KMS-11 (cell line): ENCODE data around the gene BRINP2.

ENCODE experiments used
- H2AFZ ChIP-seq: fragments of 200-600 bp; sonication (generic); 2 replicates; pipeline ENCODE4 v1.6.1; 2016; ENCODE audit warnings: antibody characterized with exemption, mixed run types, low read depth
- H3K27ac ChIP-seq: fragments of 200-600 bp; sonication (generic); 2 replicates; pipeline ENCODE4 v1.6.1; 2016; ENCODE audit warnings: mild to moderate bottlenecking, mixed run types
- H3K27me3 ChIP-seq: fragments of 200-600 bp; sonication (generic); 2 replicates; pipeline ENCODE4 v1.6.1; 2017; ENCODE audit warnings: mild to moderate bottlenecking, low read depth, mixed run types, moderate library complexity; ENCODE audit not compliant: insufficient read depth
- H3K36me3 ChIP-seq: fragments of 200-600 bp; sonication (generic); 2 replicates; pipeline ENCODE4 v1.6.1; 2017; ENCODE audit warnings: mild to moderate bottlenecking, mixed run types; ENCODE audit not compliant: insufficient read depth
- H3K4me1 ChIP-seq: fragments of 200-600 bp; sonication (generic); 2 replicates; pipeline ENCODE4 v1.6.1; 2016; ENCODE audit warnings: mild to moderate bottlenecking, low read depth, mixed run types; ENCODE audit not compliant: poor library complexity, severe bottlenecking
- H3K4me2 ChIP-seq: fragments of 200-600 bp; sonication (generic); 2 replicates; pipeline ENCODE4 v1.7.0; 2016; ENCODE audit warnings: mild to moderate bottlenecking, mixed run types
- H3K4me3 ChIP-seq: fragments of 200-600 bp; sonication (generic); IDR thresholded peaks from 2 replicates; pipeline ENCODE4 v1.6.1; 2017; ENCODE audit warnings: low read depth, low read length, mixed read lengths; ENCODE audit not compliant: insufficient read depth
- H3K79me2 ChIP-seq: fragments of 200-600 bp; sonication (generic); 2 replicates; pipeline ENCODE4 v1.6.1; 2016; ENCODE audit warnings: low read depth, mixed run types; ENCODE audit not compliant: insufficient read depth
- H3K9ac ChIP-seq: fragments of 200-600 bp; sonication (generic); 2 replicates; pipeline ENCODE4 v1.6.1; 2016; ENCODE audit warnings: mild to moderate bottlenecking, mixed run types
- H4K20me1 ChIP-seq: fragments of 200-600 bp; sonication (generic); 2 replicates; pipeline ENCODE4 v1.6.1; 2016; ENCODE audit warnings: mild to moderate bottlenecking, mixed run types; ENCODE audit not compliant: insufficient read depth
- TF ChIP-seq, protein P1 (sequence below): fragments of 200-600 bp; sonication (generic); conservative IDR thresholded peaks from 2 replicates; pipeline ENCODE4 v1.6.1; 2017; ENCODE audit warnings: low read depth, mild to moderate bottlenecking, antibody characterized with exemption, low read length, moderate library complexity, mixed read lengths

BRINP2 gene

DNA sequence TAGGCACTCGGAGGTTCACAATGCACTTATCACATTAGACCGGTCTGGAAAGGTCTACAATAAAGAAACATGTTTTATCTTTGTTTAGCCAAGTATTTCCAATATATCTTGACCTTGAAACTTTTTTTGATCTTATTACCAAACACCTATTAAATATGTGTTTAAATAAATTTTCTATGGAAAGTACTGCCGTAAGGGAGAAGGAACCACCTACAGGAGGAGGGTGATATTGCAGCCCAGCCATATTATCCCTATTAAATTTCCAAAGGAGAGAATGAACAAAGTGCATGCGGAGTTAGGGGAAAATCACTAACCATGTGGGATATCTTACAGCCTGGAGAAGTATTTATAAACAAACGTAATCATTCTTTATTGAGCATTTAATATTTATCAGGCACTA is 14.5 kb downstream of the BRINP2 start:
- no peaks in the 10 kb centered on the region for H3K27me3 ChIP-seq
- no peak overlapping the region for H3K4me2 ChIP-seq
- no peaks in the 10 kb centered on the region for H3K36me3 ChIP-seq
- H3K27ac ChIP-seq: no peak overlapping the region
- no peaks in the 10 kb centered on the region for H3K79me2 ChIP-seq
- TF ChIP-seq, protein P1, sequence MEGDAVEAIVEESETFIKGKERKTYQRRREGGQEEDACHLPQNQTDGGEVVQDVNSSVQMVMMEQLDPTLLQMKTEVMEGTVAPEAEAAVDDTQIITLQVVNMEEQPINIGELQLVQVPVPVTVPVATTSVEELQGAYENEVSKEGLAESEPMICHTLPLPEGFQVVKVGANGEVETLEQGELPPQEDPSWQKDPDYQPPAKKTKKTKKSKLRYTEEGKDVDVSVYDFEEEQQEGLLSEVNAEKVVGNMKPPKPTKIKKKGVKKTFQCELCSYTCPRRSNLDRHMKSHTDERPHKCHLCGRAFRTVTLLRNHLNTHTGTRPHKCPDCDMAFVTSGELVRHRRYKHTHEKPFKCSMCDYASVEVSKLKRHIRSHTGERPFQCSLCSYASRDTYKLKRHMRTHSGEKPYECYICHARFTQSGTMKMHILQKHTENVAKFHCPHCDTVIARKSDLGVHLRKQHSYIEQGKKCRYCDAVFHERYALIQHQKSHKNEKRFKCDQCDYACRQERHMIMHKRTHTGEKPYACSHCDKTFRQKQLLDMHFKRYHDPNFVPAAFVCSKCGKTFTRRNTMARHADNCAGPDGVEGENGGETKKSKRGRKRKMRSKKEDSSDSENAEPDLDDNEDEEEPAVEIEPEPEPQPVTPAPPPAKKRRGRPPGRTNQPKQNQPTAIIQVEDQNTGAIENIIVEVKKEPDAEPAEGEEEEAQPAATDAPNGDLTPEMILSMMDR: peak; percentile 84
- H3K4me3 ChIP-seq: no peak overlapping the region
- peaks cover 40% of the 10 kb centered on the region for H3K4me1 ChIP-seq
- H2AFZ ChIP-seq: no peak overlapping the region
- H3K9ac ChIP-seq: no peak overlapping the region
- H4K20me1 ChIP-seq: no peaks in the 10 kb centered on the region

DNA sequence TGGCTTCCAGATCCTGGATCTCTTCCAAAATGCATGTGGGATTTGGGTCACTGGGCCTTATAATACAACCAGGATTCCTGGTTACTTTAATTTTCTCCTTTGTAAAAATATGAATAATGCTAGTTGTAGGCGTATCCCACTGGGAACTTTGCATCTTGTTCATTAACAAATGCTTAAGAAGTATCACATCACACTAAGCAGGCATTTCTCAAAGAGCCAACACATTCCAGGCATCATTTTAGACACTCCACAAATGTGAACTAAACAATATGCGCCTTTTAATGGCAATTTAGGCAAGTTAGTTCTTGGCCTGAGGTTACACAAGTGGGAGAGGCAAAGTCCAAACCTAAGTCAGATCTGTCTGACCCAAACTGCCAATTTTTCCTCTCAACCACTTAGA is 15.9 kb downstream of the BRINP2 start:
- no peaks in the 10 kb centered on the region for H3K79me2 ChIP-seq
- peaks cover 33% of the 10 kb centered on the region for H3K4me1 ChIP-seq
- H3K27ac ChIP-seq: no peak overlapping the region
- H3K4me3 ChIP-seq: no peak overlapping the region
- no peaks in the 10 kb centered on the region for H3K27me3 ChIP-seq
- TF ChIP-seq, protein P1: no peak
- H3K36me3 ChIP-seq: no peaks in the 10 kb centered on the region
- H3K4me2 ChIP-seq: no peak overlapping the region
- H3K9ac ChIP-seq: no peak overlapping the region
- no peak overlapping the region for H2AFZ ChIP-seq
- no peaks in the 10 kb centered on the region for H4K20me1 ChIP-seq

DNA sequence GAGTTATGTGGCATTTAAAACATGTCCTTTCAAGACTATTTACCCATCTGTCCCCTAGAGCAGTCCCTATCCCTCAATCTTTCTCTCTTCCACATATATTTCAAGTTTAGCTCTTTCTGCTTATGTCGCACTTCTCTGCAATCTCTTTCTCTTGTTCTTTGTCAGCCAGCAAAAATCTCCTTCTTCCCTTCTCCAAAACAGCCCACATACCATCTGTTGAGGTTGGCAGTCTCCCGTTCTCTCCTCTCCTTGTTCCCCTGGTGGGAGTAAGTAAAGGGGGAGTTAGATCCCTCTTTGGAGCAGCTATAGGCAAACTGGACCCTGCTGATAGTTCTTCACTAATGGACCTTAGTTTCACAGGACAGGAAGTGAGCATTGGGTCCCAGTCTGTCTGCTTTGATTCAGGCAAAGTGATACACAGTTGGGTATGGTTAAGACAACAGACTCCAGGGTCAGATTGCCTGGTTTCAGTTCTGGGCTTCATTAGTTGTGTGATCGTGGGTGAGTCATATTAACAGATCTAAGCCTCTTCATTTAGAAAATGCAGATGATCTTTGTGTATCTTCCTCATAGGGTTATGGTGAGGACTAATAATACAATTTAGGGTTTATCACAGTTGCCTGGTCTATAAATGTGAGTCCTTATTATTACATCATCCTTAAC is 19.7 kb downstream of the BRINP2 start:
- H3K27ac ChIP-seq: no peak overlapping the region
- H3K4me1 ChIP-seq: peaks cover 3% of the 10 kb centered on the region
- H3K27me3 ChIP-seq: no peaks in the 10 kb centered on the region
- H3K36me3 ChIP-seq: no peaks in the 10 kb centered on the region
- H3K79me2 ChIP-seq: no peaks in the 10 kb centered on the region
- no peak overlapping the region for H3K9ac ChIP-seq
- H3K4me3 ChIP-seq: no peak overlapping the region
- H4K20me1 ChIP-seq: no peaks in the 10 kb centered on the region
- H2AFZ ChIP-seq: no peak overlapping the region
- TF ChIP-seq, protein P1: no peak
- no peak overlapping the region for H3K4me2 ChIP-seq

DNA sequence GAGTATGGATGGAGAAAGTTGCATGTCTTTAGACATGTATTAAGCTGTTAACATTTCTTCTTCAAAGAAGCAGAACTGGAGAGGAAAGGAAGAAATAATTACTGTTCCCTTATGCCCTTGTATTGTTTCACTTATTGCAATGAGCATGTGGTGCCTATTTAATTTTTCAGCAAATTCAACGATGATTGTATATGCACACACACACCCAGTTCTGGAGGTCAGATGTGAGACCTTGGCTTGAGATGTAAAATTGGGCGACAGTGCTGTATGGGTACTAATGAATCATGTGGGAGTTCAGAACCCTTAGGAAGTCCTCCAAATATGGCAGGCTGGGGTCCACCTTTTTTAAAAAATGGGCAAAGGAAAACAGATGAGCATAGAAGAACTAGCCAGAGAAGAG is 27.5 kb downstream of the BRINP2 start:
- H3K9ac ChIP-seq: no peak overlapping the region
- H3K27ac ChIP-seq: no peak overlapping the region
- H3K4me2 ChIP-seq: no peak overlapping the region
- H3K79me2 ChIP-seq: no peaks in the 10 kb centered on the region
- no peak overlapping the region for H2AFZ ChIP-seq
- no peaks in the 10 kb centered on the region for H3K36me3 ChIP-seq
- TF ChIP-seq, protein P1: no peak
- H3K4me1 ChIP-seq: peaks cover 10% of the 10 kb centered on the region
- H3K27me3 ChIP-seq: no peaks in the 10 kb centered on the region
- no peaks in the 10 kb centered on the region for H4K20me1 ChIP-seq
- H3K4me3 ChIP-seq: no peak overlapping the region
